Endothelial cell of umbilical vein (primary cell): Measurements from ENCODE around the gene CLEC4E.

Experiments used
- CTCF ChIP-seq, 2 donors: IDR thresholded peaks; 1 replicate in 1 of 2; 2 replicates in 1 of 2; pipeline ENCODE4 v1.5.1; 2011; ENCODE audit warnings: low read length in 2 of 2, mild to moderate bottlenecking in 2 of 2, moderate library complexity in 2 of 2, control low read depth in 1 of 2, inconsistent platforms in 1 of 2, low read depth in 1 of 2; ENCODE audit not compliant: insufficient read depth in 1 of 2; ENCODE audit errors: extremely low read depth in 1 of 2
- EZH2 ChIP-seq: IDR thresholded peaks from 2 replicates; pipeline ENCODE4 v1.6.1; 2012; ENCODE audit warnings: borderline replicate concordance, low read depth, mild to moderate bottlenecking, moderate library complexity, low read length, inconsistent platforms; ENCODE audit not compliant: severe bottlenecking
- GATA2 ChIP-seq: IDR thresholded peaks from 2 replicates; pipeline ENCODE4 v1.7.0; 2011; ENCODE audit warnings: low read depth, mild to moderate bottlenecking, moderate library complexity, mixed read lengths, low read length; ENCODE audit not compliant: insufficient read length, insufficient read depth
- JUN ChIP-seq: IDR thresholded peaks from 2 replicates; pipeline ENCODE4 v1.6.1; 2011; ENCODE audit warnings: borderline replicate concordance, low read depth; ENCODE audit not compliant: insufficient read length, insufficient read depth
- MAX ChIP-seq: IDR thresholded peaks from 2 replicates; pipeline ENCODE4 v1.6.1; 2011; ENCODE audit not compliant: insufficient read depth, insufficient read length
- MYC ChIP-seq: IDR thresholded peaks from one replicate; pipeline ENCODE4 v1.6.1; 2011; ENCODE audit warnings: mild to moderate bottlenecking, low read depth, low read length
- POLR2A ChIP-seq: IDR thresholded peaks from 2 replicates; pipeline ENCODE4 v1.6.1; 2012; ENCODE audit warnings: low read depth, mild to moderate bottlenecking, control low read depth, low read length
- POLR2AphosphoS5 ChIP-seq: IDR thresholded peaks from 2 replicates; pipeline ENCODE4 v1.6.1; 2012; ENCODE audit warnings: low read depth, mild to moderate bottlenecking, control low read depth, low read length, moderate library complexity; ENCODE audit not compliant: insufficient read depth

- TF ChIP-seq CTCF (IDR thresholded peaks at IDR 0.05; ENCODE audit: extremely low read depth in 1 of 2, insufficient read depth in 1 of 2, low read depth in 1 of 2, low read length in 2 of 2): no peak
- no peak for TF ChIP-seq MAX
- TF ChIP-seq POLR2AphosphoS5: no peak
- TF ChIP-seq GATA2: no peak
- TF ChIP-seq POLR2A: no peak
- TF ChIP-seq MYC: no peak
- no peak for TF ChIP-seq JUN
- TF ChIP-seq EZH2: no peak
These were observed 37.2 kb upstream of the CLEC4E start for GRCh38 chr12:8577879-8578278.
